Measurements from ENCODE around the gene IP6K3.

Gene IP6K3

GRCh38 chr6:33742837-33743236, 3.9 kb downstream of the IP6K3 start:
- H3K27ac ChIP-seq, result no peak overlapping the region
- TF ChIP-seq CTCF (IDR thresholded peaks at IDR 0.05), result no peak
- no peak for DNase-seq (ENCODE audit: low spot score)
- no peak overlapping the region for H3K4me3 ChIP-seq

GRCh38 chr6:33742092-33742491, 4.6 kb downstream of the IP6K3 start:
- no peak for DNase-seq (ENCODE audit: low spot score)
- no peak overlapping the region for H3K4me3 ChIP-seq
- H3K27ac ChIP-seq, result no peak overlapping the region
- no peak for TF ChIP-seq CTCF (IDR thresholded peaks at IDR 0.05)

- TF ChIP-seq CTCF (IDR thresholded peaks at IDR 0.05), result no peak
- Histone ChIP-seq H3K27ac (no peak overlapping the region), H3K4me3 (no peak overlapping the region)
- DNase-seq (ENCODE audit: low spot score), result no peak
Measured at GRCh38 chr6:33740794-33741193, 5.9 kb downstream of the IP6K3 start.

GRCh38 chr6:33740204-33740608, 6.5 kb downstream of the IP6K3 start:
- Histone ChIP-seq H3K27ac (no peak overlapping the region), H3K4me3 (no peak overlapping the region)
- no peak for DNase-seq (ENCODE audit: low spot score)
- no peak for TF ChIP-seq CTCF (IDR thresholded peaks at IDR 0.05)

- no peak for TF ChIP-seq CTCF (IDR thresholded peaks at IDR 0.05)
- no peak for DNase-seq (ENCODE audit: low spot score)
- Histone ChIP-seq H3K27ac (no peak overlapping the region), H3K4me3 (no peak overlapping the region)
Measured at GRCh38 chr6:33739571-33739970, 7.1 kb downstream of the IP6K3 start.

GRCh38 chr6:33738879-33739278, 7.8 kb downstream of the IP6K3 start:
- Histone ChIP-seq H3K27ac (no peak overlapping the region), H3K4me3 (no peak overlapping the region)
- TF ChIP-seq CTCF (IDR thresholded peaks at IDR 0.05), result no peak
- DNase-seq (ENCODE audit: low spot score), result no peak

- H3K4me3 ChIP-seq, result no peak overlapping the region
- no peak for DNase-seq (ENCODE audit: low spot score)
- H3K27ac ChIP-seq, result no peak overlapping the region
- TF ChIP-seq CTCF (IDR thresholded peaks at IDR 0.05), result no peak
Measured at GRCh38 chr6:33738153-33738552, 8.6 kb downstream of the IP6K3 start.

Data from coronary artery (tissue), 2 donors.